GM18867 (cell line): ENCODE measurements around the gene DENND4A.
"Not testable (repeated sequence)": the region's sequence is repeated elsewhere in the genome, so short reads cannot be mapped to it uniquely, and the experiment has no call there.

Experiments
- ATAC-seq: cut with Tn5 transposase; IDR thresholded peaks from one replicate; pipeline ENCODE4 v1.9.1; 2021; ENCODE audit warnings: mild to moderate bottlenecking, moderate library complexity; ENCODE audit not compliant: unreplicated experiment

DENND4A gene

GRCh38 chr15:65761210-65761926 is 30.7 kb downstream of the DENND4A start:
- ATAC-seq: no peak

GRCh38 chr15:65759441-65759840 is 32.7 kb downstream of the DENND4A start:
- ATAC-seq: no peak

- ATAC-seq: no peak
Observed at GRCh38 chr15:65758242-65758641, 33.9 kb downstream of the DENND4A start.

- no peak for ATAC-seq
Observed at GRCh38 chr15:65757256-65757655, 34.8 kb downstream of the DENND4A start.

GRCh38 chr15:65752151-65752700 is 39.9 kb downstream of the DENND4A start:
- no peak for ATAC-seq

GRCh38 chr15:65751431-65751830 is 40.7 kb downstream of the DENND4A start:
- ATAC-seq: no peak

GRCh38 chr15:65747265-65747664 is 44.8 kb downstream of the DENND4A start:
- ATAC-seq: no peak

- ATAC-seq: no peak
Observed at GRCh38 chr15:65743637-65744252, 48.3 kb downstream of the DENND4A start.

GRCh38 chr15:65740148-65740547 is 51.9 kb downstream of the DENND4A start:
- no peak for ATAC-seq

GRCh38 chr15:65738649-65739048 is 53.4 kb downstream of the DENND4A start:
- no peak for ATAC-seq

GRCh38 chr15:65733599-65733998 is 58.5 kb downstream of the DENND4A start:
- ATAC-seq: not testable (repeated sequence)

- no peak for ATAC-seq
Observed at GRCh38 chr15:65732698-65733097, 59.4 kb downstream of the DENND4A start.

- no peak for ATAC-seq
Observed at GRCh38 chr15:65731926-65732325, 60.2 kb downstream of the DENND4A start.

GRCh38 chr15:65730549-65731172 is 61.4 kb downstream of the DENND4A start:
- ATAC-seq: no peak

GRCh38 chr15:65724464-65725215 is 67.5 kb downstream of the DENND4A start:
- no peak for ATAC-seq

- no peak for ATAC-seq
Observed at GRCh38 chr15:65723876-65724275, 68.2 kb downstream of the DENND4A start.

- ATAC-seq: no peak
Observed at GRCh38 chr15:65722191-65722590, 69.9 kb downstream of the DENND4A start.

GRCh38 chr15:65712415-65712814 is 79.7 kb downstream of the DENND4A start:
- ATAC-seq: no peak

- no peak for ATAC-seq
Observed at GRCh38 chr15:65695081-65695480, 97.0 kb downstream of the DENND4A start.

GRCh38 chr15:65690778-65691177 is 101.3 kb downstream of the DENND4A start:
- no peak for ATAC-seq

- no peak for ATAC-seq
Observed at GRCh38 chr15:65690173-65690572, 101.9 kb downstream of the DENND4A start.
